HCT116 (cell line): ENCODE data around the gene FBXL17. TPM values are rescaled to one million over a fixed set of nuclear protein-coding genes. Genes with fewer than 3 reads are reported as not detected.

Source experiments
- ATAC-seq: fragments of 200-7000 bp; cut with Tn5 transposase; 2 replicates; pipeline ENCODE4 v1.9.1; 2020; ENCODE audit warnings: mild to moderate bottlenecking, moderate library complexity
- BruUV-seq: library from RNA; stranded (reverse); fragments of 400-500 nt; replicated peaks from 2 replicates; lab custom pipeline; 2021; lab: Mats Ljungman, UMichigan
- CTCF ChIA-PET: fragments of 300-600 bp; sonication (Branson Sonifier 250); formaldehyde crosslinking; loops from one replicate; lab custom pipeline; 2021; ENCODE audit warnings: antibody characterized with exemption; lab: Charles Lee
- POLR2A ChIA-PET: fragments of 300-600, 350-600 bp; sonication (Branson Sonifier 250); formaldehyde crosslinking; loops from one replicate; lab custom pipeline; 2021; ENCODE audit warnings: antibody characterized with exemption; lab: Charles Lee
- RAD21 ChIA-PET, 2 experiments: fragments of 300-600 bp; sonication (Branson Sonifier 250); formaldehyde crosslinking; loops; one replicate each; lab custom pipeline; 2023; ENCODE audit warnings: low total read pairs in 2 of 2; ENCODE audit not compliant: uncharacterized antibody in 2 of 2, unreplicated experiment in 2 of 2, low non-redundant PET in 1 of 2; lab: Charles Lee
- DNase-seq: peaks from one replicate; pipeline ENCODE4 v3.0.0-alpha.2; 2010; ENCODE audit warnings: low read depth, low spot score
- H2AFZ ChIP-seq: fragments of 200-600 bp; shearing (Covaris generic), sonication (generic); 2 replicates; pipeline ENCODE4 v1.6.1; 2017; ENCODE audit warnings: low read depth, mixed run types, mixed read lengths, antibody characterized with exemption, low read length; ENCODE audit not compliant: poor library complexity, severe bottlenecking
- H3K27ac ChIP-seq: 2 replicates; pipeline ENCODE4 v1.5.1; 2012; ENCODE audit warnings: low read depth, low read length
- H3K27me3 ChIP-seq: fragments of 200-600 bp; sonication (generic); 2 replicates; pipeline ENCODE4 v1.6.1; 2016; ENCODE audit warnings: mixed run types, low read length, mixed read lengths; ENCODE audit not compliant: insufficient read depth
- H3K36me3 ChIP-seq, 2 experiments: fragments of 200-500 bp in 1 of 2; fragments of 200-600 bp in 1 of 2; sonication (Bioruptor generic) in 1 of 2; sonication (generic) in 1 of 2; 2 replicates each; pipeline versions ENCODE4 v1.5.1 to v1.6.1; 2014 to 2016; ENCODE audit warnings: low read length in 2 of 2, inconsistent platforms in 1 of 2, mixed read lengths in 1 of 2, mixed run types in 1 of 2; ENCODE audit not compliant: insufficient read depth in 2 of 2, control insufficient read depth in 1 of 2
- H3K4me1 ChIP-seq, 2 experiments: fragments of 200-600 bp in 1 of 2; sonication (generic) in 1 of 2; 2 replicates each; pipeline versions ENCODE4 v1.5.1 to v1.6.1; 2012 to 2017; ENCODE audit warnings: low read length in 2 of 2, inconsistent platforms in 1 of 2, mild to moderate bottlenecking in 1 of 2, mixed read lengths in 1 of 2, mixed run types in 1 of 2, moderate library complexity in 1 of 2; ENCODE audit not compliant: insufficient read depth in 2 of 2, control insufficient read depth in 1 of 2
- H3K4me2 ChIP-seq: fragments of 200-600 bp; sonication (generic); 2 replicates; pipeline ENCODE4 v1.6.1; 2017; ENCODE audit warnings: mixed run types, low read length, mixed read lengths
- H3K4me3 ChIP-seq, 2 experiments: fragments of 200-600 bp in 1 of 2; sonication (generic) in 1 of 2; replicated peaks in 1 of 2; 2 replicates each; pipeline ENCODE4 v1.5.1; 2011 to 2016; ENCODE audit warnings: low read length in 2 of 2, control low read depth in 1 of 2, low read depth in 1 of 2, mild to moderate bottlenecking in 1 of 2, mixed read lengths in 1 of 2, mixed run types in 1 of 2
- H3K79me2 ChIP-seq: fragments of 200-600 bp; sonication (generic); 2 replicates; pipeline ENCODE4 v1.6.1; 2017; ENCODE audit warnings: mild to moderate bottlenecking, mixed run types, low read length, moderate library complexity, mixed read lengths; ENCODE audit not compliant: insufficient read depth
- H3K9ac ChIP-seq: fragments of 200-600 bp; sonication (generic); 2 replicates; pipeline ENCODE4 v1.6.1; 2016; ENCODE audit warnings: low read length, mixed read lengths
- H3K9me2 ChIP-seq: fragments of 200-600 bp; sonication (generic), shearing (Covaris generic); 2 replicates; pipeline ENCODE4 v1.6.1; 2017; ENCODE audit warnings: mixed run types, mild to moderate bottlenecking, moderate library complexity; ENCODE audit not compliant: insufficient read depth
- H3K9me3 ChIP-seq, 2 experiments: fragments of 200-500 bp in 1 of 2; fragments of 200-600 bp in 1 of 2; sonication (Bioruptor generic) in 1 of 2; sonication (generic) in 1 of 2; 2 replicates each; pipeline ENCODE4 v1.6.1; 2014 to 2017; ENCODE audit warnings: low read length in 2 of 2, mixed read lengths in 2 of 2, inconsistent platforms in 1 of 2, low read depth in 1 of 2, mild to moderate bottlenecking in 1 of 2, mixed run types in 1 of 2, moderate library complexity in 1 of 2; ENCODE audit not compliant: control insufficient read depth in 1 of 2, insufficient read depth in 1 of 2
- H4K20me1 ChIP-seq: fragments of 200-600 bp; sonication (generic), shearing (Covaris generic); 2 replicates; pipeline ENCODE4 v1.6.1; 2017; ENCODE audit warnings: mixed run types, mild to moderate bottlenecking, moderate library complexity; ENCODE audit not compliant: insufficient read depth
- ATF3 ChIP-seq: IDR thresholded peaks from 2 replicates; pipeline ENCODE4 v1.6.1; 2012
- CBX3 ChIP-seq: IDR thresholded peaks from 2 replicates; pipeline ENCODE4 v1.6.1; 2012; ENCODE audit warnings: low read depth
- CEBPB ChIP-seq: IDR thresholded peaks from 2 replicates; pipeline ENCODE4 v1.6.1; 2012; ENCODE audit warnings: low read depth
- CTCF ChIP-seq, 3 experiments: fragments of 200-600 bp in 1 of 3; sonication (generic) in 1 of 3; IDR thresholded peaks in 2 of 3; conservative IDR thresholded peaks in 1 of 3; 2 replicates each; pipeline ENCODE4 v1.5.1; 2012 to 2017; ENCODE audit warnings: low read depth in 2 of 3, low read length in 2 of 3, antibody characterized with exemption in 1 of 3, borderline replicate concordance in 1 of 3, control low read depth in 1 of 3, mild to moderate bottlenecking in 1 of 3, mixed read lengths in 1 of 3, mixed run types in 1 of 3, moderate library complexity in 1 of 3; ENCODE audit not compliant: insufficient read depth in 1 of 3
- ELF1 ChIP-seq: IDR thresholded peaks from 2 replicates; pipeline ENCODE4 v1.6.1; 2012; ENCODE audit warnings: low read depth, borderline replicate concordance
- EZH2 ChIP-seq: fragments of 200-600 bp; sonication (generic); IDR thresholded peaks from 2 replicates; pipeline ENCODE4 v1.6.1; 2017; ENCODE audit warnings: antibody characterized with exemption, mixed run types
- EZH2phosphoT487 ChIP-seq: fragments of 200-600 bp; IDR thresholded peaks from 2 replicates; pipeline ENCODE4 v1.6.1; 2018; ENCODE audit warnings: antibody characterized with exemption, borderline replicate concordance
- FOSL1 ChIP-seq: IDR thresholded peaks from 2 replicates; pipeline ENCODE4 v1.6.1; 2012; ENCODE audit warnings: low read depth
- JUND ChIP-seq: IDR thresholded peaks from 2 replicates; pipeline ENCODE4 v1.6.1; 2012
- MAX ChIP-seq: IDR thresholded peaks from 2 replicates; pipeline ENCODE4 v1.6.1; 2012
- RAD21 ChIP-seq: IDR thresholded peaks from 2 replicates; pipeline ENCODE4 v1.6.1; 2012; ENCODE audit warnings: low read depth, mild to moderate bottlenecking
- REST ChIP-seq: IDR thresholded peaks from 2 replicates; pipeline ENCODE4 v1.6.1; 2012; ENCODE audit warnings: low read depth
- SIN3A ChIP-seq: IDR thresholded peaks from 2 replicates; pipeline ENCODE4 v1.6.1; 2012; ENCODE audit warnings: low read depth
- SP1 ChIP-seq: IDR thresholded peaks from 2 replicates; pipeline ENCODE4 v1.6.1; 2012; ENCODE audit warnings: low read depth
- SRF ChIP-seq: IDR thresholded peaks from 2 replicates; pipeline ENCODE4 v1.6.1; 2012; ENCODE audit warnings: low read depth
- TCF7L2 ChIP-seq: IDR thresholded peaks from 2 replicates; pipeline ENCODE4 v1.7.0; 2011; ENCODE audit warnings: borderline replicate concordance, inconsistent platforms; ENCODE audit not compliant: insufficient read depth, insufficient read length; ENCODE audit errors: extremely low read depth
- YY1 ChIP-seq: IDR thresholded peaks from 2 replicates; pipeline ENCODE4 v1.6.1; 2011; ENCODE audit warnings: low read length, low read depth, moderate library complexity, mild to moderate bottlenecking; ENCODE audit not compliant: insufficient replicate concordance; ENCODE audit errors: extremely low read depth
- ZBTB33 ChIP-seq: IDR thresholded peaks from 2 replicates; pipeline ENCODE4 v1.6.1; 2011; ENCODE audit warnings: mild to moderate bottlenecking, low read length, moderate library complexity; ENCODE audit not compliant: insufficient replicate concordance; ENCODE audit errors: extremely low read depth
- ZNF274 ChIP-seq: fragments of 200-500 bp; sonication (Bioruptor generic); IDR thresholded peaks from 2 replicates; pipeline ENCODE4 v1.6.1; 2014; ENCODE audit warnings: mild to moderate bottlenecking, low read depth, low read length, inconsistent platforms
- intact Hi-C: fragments of 100-400 bp; cut with micrococcal nuclease; formaldehyde crosslinking; loops from 2 replicates; pipeline ENCODE4 v1.10.0; 2022
- total RNA-seq: library from RNA; stranded (reverse); gene quantifications from one replicate; pipeline ENCODE4 v1.2.1, GENCODE V29; 2021; ENCODE audit not compliant: unreplicated experiment

The FBXL17 gene
- total RNA-seq, 1 experiment from 2014 or later: 9.4 TPM

- no peak overlapping the region for H3K4me3 ChIP-seq
- TF ChIP-seq CTCF (IDR thresholded peaks at IDR 0.05 in 2 of 3, conservative IDR thresholded peaks at IDR 0.05 in 1 of 3; ENCODE audit: borderline replicate concordance in 1 of 3, insufficient read depth in 1 of 3, low read depth in 2 of 3, low read length in 2 of 3) (no peak), SP1 (no peak), ATF3 (no peak), JUND (no peak), RAD21 (no peak), CBX3 (no peak), ZNF274 (no peak), SIN3A (no peak), FOSL1 (no peak), REST (no peak), ELF1 (no peak), SRF (no peak), CEBPB (no peak), EZH2phosphoT487 (no peak), TCF7L2 (no peak), MAX (no peak), ZBTB33 (no peak), YY1 (no peak), EZH2 (no peak)
- TF ChIP-seq, all 23 proteins: peak for 0
- H4K20me1 ChIP-seq: no peaks in the 10 kb centered on the region
- H3K27ac ChIP-seq: no peak overlapping the region
- ChIA-PET CTCF (no interaction called here), POLR2A (no interaction called here), RAD21 (no interaction called here)
- H3K9ac ChIP-seq: no peak overlapping the region
- no peaks in the 10 kb centered on the region for H3K36me3 ChIP-seq
- H3K27me3 ChIP-seq: no peaks in the 10 kb centered on the region
- H3K9me2 ChIP-seq: no peaks in the 10 kb centered on the region
- no peaks in the 10 kb centered on the region for H3K79me2 ChIP-seq
- no peak for ATAC-seq
- H2AFZ ChIP-seq: no peak overlapping the region
- no peak overlapping the region for H3K4me2 ChIP-seq
- H3K9me3 ChIP-seq: no peaks in the 10 kb centered on the region
- no peaks in the 10 kb centered on the region for H3K4me1 ChIP-seq
- no peak for DNase-seq
- no TSS peak for BruUV-seq
- intact Hi-C loops: no loop called here
These were observed 300.2 kb downstream of the FBXL17 start for GRCh38 chr5:108081707-108082106.
